Measurements from ENCODE around the gene HMCES. TPM values are rescaled to one million over a fixed set of nuclear protein-coding genes. Genes with fewer than 3 reads are reported as not detected.

Gene HMCES
- total and polyA plus RNA-seq, 2 of the 13 experiments (the other 11 are each of a cell fraction or from before 2014, with no cell fraction given), result 16.1 to 37.5 TPM

DNA sequence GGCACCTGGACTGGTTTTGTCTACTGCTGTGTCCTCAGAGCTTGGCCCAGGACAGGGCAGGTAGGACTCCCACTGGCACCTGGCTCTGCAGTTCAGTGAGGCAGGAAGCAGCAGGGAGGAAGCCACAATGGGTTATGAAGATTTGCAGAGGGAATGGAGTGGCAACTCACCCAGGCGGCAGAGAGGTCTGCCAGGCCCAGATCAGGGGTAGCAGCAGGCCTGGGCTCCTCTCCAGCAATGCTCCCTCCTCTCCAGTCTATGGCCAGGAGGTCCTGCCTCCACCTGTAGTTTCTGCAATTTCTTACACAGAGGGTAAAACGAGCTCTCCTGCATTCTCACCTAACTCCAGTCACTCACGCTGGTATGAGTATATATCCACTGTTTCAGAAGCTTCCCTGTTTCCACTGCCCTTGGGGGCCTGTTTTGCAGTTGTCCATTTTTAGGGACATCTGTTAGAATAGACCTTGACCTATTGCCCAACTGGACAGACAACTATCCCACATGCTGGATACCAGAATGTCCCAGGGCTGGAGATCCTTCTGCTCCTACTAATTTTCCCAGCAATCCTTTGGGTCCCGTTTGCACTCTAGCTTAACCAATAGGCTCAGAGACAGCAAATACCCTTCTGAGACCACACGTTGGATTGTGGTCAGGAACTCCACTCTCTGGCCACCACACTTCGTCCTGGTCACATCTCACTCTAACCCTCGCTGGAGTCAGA is 35.2 kb downstream of the HMCES start (continued):
- TF ChIP-seq, protein P1, sequence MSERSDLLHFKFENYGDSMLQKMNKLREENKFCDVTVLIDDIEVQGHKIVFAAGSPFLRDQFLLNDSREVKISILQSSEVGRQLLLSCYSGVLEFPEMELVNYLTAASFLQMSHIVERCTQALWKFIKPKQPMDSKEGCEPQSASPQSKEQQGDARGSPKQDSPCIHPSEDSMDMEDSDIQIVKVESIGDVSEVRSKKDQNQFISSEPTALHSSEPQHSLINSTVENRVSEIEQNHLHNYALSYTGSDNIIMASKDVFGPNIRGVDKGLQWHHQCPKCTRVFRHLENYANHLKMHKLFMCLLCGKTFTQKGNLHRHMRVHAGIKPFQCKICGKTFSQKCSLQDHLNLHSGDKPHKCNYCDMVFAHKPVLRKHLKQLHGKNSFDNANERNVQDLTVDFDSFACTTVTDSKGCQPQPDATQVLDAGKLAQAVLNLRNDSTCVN (CRISPR knock-in tag; IDR thresholded peaks at IDR 0.05; ENCODE audit: borderline replicate concordance), result no peak
- TF ChIP-seq TBX2 (CRISPR knock-in tag; IDR thresholded peaks at IDR 0.05; ENCODE audit: borderline replicate concordance) (no peak), TRIM24 (CRISPR knock-in tag; IDR thresholded peaks at IDR 0.05) (0 out of 2 replicates have a peak, but pooled peaks have one; percentile 30), RNF2 (conservative IDR thresholded peaks at IDR 0.05; ENCODE audit: low read depth) (no peak), ZNF780A (CRISPR knock-in tag; IDR thresholded peaks at IDR 0.05) (no peak), PHF21A (CRISPR knock-in tag; IDR thresholded peaks at IDR 0.05) (peak; percentile 91; the same call in 1 of the 2 replicates), HMG20A (CRISPR knock-in tag; IDR thresholded peaks at IDR 0.05; ENCODE audit: borderline replicate concordance) (peak; percentile 42; the same call in 1 of the 2 replicates), PTBP1 (IDR thresholded peaks at IDR 0.05; ENCODE audit: low read depth, low read length, poor library complexity, severe bottlenecking) (no peak), POLR2AphosphoS5 (IDR thresholded peaks at IDR 0.05; ENCODE audit: low read depth, low read length) (peak; percentile 69), PPARG (CRISPR knock-in tag; conservative IDR thresholded peaks at IDR 0.05) (peak; percentile 75), JDP2 (CRISPR knock-in tag; IDR thresholded peaks at IDR 0.05; ENCODE audit: borderline replicate concordance) (no peak), ZBTB37 (CRISPR knock-in tag; IDR thresholded peaks at IDR 0.05) (no peak), ZSCAN29 (CRISPR knock-in tag; conservative IDR thresholded peaks at IDR 0.05) (no peak)
- TF ChIP-seq, protein P2, sequence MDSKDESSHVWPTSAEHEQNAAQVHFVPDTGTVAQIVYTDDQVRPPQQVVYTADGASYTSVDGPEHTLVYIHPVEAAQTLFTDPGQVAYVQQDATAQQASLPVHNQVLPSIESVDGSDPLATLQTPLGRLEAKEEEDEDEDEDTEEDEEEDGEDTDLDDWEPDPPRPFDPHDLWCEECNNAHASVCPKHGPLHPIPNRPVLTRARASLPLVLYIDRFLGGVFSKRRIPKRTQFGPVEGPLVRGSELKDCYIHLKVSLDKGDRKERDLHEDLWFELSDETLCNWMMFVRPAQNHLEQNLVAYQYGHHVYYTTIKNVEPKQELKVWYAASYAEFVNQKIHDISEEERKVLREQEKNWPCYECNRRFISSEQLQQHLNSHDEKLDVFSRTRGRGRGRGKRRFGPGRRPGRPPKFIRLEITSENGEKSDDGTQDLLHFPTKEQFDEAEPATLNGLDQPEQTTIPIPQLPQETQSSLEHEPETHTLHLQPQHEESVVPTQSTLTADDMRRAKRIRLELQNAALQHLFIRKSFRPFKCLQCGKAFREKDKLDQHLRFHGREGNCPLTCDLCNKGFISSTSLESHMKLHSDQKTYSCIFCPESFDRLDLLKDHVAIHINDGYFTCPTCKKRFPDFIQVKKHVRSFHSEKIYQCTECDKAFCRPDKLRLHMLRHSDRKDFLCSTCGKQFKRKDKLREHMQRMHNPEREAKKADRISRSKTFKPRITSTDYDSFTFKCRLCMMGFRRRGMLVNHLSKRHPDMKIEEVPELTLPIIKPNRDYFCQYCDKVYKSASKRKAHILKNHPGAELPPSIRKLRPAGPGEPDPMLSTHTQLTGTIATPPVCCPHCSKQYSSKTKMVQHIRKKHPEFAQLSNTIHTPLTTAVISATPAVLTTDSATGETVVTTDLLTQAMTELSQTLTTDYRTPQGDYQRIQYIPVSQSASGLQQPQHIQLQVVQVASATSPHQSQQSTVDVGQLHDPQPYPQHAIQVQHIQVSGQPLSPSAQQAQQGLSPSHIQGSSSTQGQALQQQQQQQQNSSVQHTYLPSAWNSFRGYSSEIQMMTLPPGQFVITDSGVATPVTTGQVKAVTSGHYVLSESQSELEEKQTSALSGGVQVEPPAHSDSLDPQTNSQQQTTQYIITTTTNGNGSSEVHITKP (CRISPR knock-in tag; IDR thresholded peaks at IDR 0.05; ENCODE audit: low read depth), result no peak
- TF ChIP-seq, protein P3, sequence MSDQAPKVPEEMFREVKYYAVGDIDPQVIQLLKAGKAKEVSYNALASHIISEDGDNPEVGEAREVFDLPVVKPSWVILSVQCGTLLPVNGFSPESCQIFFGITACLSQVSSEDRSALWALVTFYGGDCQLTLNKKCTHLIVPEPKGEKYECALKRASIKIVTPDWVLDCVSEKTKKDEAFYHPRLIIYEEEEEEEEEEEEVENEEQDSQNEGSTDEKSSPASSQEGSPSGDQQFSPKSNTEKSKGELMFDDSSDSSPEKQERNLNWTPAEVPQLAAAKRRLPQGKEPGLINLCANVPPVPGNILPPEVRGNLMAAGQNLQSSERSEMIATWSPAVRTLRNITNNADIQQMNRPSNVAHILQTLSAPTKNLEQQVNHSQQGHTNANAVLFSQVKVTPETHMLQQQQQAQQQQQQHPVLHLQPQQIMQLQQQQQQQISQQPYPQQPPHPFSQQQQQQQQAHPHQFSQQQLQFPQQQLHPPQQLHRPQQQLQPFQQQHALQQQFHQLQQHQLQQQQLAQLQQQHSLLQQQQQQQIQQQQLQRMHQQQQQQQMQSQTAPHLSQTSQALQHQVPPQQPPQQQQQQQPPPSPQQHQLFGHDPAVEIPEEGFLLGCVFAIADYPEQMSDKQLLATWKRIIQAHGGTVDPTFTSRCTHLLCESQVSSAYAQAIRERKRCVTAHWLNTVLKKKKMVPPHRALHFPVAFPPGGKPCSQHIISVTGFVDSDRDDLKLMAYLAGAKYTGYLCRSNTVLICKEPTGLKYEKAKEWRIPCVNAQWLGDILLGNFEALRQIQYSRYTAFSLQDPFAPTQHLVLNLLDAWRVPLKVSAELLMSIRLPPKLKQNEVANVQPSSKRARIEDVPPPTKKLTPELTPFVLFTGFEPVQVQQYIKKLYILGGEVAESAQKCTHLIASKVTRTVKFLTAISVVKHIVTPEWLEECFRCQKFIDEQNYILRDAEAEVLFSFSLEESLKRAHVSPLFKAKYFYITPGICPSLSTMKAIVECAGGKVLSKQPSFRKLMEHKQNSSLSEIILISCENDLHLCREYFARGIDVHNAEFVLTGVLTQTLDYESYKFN (CRISPR knock-in tag; conservative IDR thresholded peaks at IDR 0.05), result peak; percentile 36; the same call in 1 of the 2 replicates
